Brain pericyte (primary cell): ENCODE measurements around the gene NOC4L.

Experiments
- DNase-seq: peaks from one replicate; pipeline ENCODE4 v3.0.0-alpha.2; 2012; ENCODE audit warnings: low read depth, low spot score

NOC4L gene

DNA sequence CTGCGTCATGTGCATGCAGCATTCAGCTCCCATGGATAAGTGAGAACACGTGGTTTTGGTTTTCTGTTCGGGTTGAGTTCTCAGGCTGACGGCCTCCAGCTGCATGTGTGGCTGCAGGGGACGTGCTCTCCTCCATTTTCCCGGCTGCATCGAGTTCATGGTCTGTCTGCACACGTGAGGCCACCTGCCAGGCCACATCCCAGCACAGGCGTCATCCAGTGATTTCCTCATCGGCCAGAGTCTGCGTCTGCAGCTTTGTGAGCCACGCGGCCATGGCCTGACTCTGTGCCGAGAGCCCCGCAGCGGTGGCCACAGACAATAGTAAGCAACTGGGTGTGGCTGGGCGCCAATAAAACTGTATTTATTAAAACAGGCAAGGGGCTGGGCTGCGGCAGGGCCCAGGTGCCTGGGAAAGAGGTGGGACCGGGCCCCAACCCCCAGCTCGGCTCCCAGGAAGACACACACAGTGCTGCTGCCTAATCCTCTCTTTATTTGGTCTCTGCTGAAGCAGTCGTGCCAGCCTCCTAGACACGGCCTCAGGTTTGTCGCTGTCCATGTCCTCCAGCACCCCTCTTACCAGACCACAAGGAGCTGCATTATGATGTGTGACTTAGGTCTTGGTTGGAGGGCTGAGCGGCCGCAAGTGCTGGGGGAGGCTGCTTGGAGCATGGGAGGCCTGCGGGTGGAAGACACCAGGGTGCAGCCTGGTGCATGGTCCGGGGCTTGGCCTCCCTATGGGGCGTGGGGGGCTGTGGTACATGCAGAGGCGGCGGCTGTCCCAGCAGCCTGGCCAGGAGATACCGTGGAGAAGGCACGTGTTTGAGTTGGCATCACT lies 52.0 kb downstream of the NOC4L start:
- no peak for DNase-seq

DNA sequence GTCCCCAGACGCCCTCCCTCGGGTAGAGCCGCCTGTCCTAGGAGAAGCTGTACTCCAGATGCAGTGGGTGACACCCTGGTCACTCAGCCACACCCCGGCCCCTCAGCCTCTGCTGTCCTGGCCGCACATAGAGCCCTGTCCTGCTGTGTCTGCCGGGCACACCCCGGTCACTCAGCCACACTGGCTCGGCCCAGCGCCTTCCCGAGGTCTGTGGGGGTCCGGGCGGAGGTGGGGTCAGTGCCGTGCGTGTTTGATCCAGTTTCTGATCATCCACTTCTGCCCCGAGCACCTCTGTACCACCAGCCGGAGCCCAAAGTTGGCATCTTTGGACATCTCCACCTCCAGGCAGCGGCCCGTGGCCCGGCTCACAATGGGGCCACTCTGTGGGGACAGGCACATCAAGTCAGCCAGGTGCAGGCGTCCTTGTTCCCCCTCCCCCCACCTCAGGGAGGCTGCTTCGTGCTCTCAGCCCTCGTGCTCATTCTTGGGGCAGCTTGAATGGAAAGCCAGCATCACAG lies 52.7 kb downstream of the NOC4L start:
- DNase-seq: no peak

DNA sequence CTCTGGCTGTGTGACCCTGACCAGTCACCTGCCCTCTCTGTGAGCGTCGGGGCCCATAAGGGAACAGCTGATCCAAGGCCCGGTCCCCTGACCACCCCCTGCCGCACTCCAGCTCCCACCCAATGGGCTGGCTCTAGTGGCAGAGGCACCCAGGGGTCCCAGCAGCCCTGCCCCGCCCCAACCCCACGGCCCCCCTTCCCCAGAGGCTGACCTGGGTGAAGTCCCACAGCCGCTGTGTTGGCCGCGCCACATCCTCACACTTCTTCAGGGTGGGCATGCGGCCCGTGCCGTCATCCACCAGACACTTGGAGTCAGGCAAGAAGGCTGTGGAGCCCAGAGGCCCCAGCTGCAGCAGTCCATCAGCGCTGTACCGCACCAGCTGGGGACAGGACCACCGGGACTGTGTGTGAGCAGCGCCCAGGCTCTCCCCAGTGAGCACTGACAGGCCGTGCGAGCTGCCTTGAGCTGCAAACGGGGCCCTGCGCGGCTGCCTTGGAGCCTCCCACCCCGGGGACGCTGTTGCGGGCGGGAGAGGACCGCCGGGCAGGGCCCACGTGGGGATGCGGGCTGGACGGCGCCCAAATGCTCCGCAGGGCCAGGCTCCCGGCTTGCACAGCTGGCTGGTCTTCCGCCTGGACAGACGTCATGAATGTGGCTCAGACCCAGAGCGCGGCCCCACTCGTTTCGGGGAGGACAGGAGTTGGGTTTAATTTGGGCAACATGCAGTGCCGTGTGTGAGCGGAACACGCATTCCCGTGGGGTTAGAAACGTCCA lies 53.5 kb downstream of the NOC4L start:
- no peak for DNase-seq

DNA sequence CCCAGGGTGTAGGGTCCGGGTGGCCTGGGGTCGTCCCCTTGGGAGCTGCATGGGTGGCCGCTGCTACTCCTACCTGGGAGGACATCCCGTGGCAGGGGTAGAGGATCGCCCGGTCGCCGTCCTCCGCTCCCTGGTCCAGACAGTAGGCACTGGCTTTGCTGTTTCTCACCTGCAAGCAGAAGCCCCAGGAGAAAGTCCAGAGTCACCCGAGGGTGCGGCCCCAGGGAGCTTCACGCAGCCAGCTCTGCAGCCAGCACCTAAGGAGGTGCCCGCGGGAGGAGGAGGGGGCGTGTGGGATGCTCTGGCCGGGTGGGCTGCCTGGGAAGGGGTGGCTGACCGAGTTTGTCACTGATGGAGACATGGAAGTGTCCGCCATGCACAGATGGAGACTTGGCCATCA lies 54.8 kb downstream of the NOC4L start:
- DNase-seq: no peak

DNA sequence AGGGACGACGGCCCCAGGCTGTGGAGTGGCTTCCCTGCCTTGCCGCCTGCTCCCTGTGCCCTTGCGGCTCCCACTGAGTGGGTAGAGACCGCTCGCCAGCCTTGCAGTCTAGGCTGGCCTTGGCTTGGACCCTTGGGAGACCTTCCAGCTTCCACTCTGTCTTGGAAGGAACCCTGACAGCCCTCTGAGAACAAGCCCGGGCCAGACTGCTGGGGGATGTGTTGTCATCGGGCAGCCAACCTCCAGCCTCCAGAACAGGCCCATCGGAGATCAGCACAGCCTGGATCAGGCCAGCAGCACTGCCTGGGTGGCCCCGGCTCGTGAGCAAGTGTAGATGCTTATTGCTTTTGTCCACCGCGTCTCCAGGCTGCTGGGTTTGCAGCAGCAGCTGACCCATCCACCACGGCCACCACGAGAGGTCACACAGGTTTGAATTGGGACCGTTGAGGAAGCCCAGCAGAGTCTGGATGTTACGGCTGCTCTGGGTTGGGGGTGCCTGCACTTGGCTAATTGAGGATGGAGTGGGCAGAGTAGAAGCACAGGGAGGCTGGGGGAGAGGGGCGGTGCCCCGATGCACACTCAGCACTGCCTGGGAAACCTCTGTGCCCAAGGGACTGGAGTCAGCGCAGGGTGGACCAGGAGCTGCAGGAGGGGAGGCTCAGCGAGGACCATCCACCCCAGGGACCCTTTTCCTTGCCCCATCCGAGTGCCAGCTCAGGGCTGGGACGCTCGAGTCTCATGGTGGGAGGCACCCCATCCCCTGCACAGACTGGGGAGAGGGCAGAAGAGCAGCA lies 55.5 kb downstream of the NOC4L start:
- DNase-seq: no peak

DNA sequence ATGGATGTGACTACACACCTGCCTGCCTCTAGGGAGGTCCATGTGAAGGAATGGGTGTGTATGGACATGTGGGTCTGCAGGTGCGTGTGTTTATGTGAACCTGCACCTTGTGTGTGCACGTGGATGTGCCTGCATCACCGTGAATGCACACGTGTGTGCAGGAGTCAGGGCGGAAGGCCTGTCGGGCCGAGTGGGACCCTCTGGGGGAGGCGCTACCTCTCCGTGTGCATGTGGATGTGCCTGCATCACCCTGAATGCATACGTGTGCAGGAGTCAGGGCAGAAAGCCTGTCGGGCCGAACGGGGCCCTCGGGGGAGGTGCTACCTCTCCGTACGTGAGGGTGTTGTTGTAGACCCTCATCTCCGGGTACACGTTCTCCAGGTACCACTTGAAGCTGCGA lies 56.5 kb downstream of the NOC4L start:
- no peak for DNase-seq

DNA sequence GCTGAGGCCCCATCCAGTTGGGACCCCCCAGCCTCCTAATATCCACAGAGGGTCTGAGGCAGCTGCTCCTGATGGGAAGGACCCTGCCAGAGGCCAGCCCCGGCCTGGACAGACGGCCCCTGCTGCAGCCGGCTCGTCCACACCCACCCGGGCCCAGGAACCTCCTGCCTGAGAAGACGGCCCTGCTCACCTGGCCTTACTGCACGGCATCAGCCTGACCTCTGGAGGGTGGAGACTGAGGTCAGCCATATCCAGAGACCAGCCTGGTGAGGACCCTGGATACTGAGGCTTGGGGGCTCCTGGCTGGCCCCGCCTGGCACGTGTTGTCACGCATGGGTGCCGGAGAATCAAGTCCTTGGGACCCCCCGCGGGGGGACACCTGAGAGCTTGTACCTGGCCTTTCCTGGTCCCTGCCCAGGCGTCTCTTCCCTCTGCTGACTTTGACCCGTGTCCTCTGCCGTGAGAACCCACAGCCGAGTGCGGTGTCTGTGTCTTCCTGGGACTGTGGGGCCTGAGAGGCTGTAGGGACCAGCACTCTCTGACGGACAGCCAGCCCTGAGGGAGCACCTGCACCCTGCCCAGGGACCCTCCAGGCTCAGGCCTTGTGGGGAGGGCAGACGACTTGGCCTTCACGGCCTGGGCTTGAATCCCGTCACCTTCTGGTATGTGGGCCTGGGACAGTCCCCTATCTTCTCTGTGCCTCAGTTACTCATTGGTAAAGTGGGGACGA lies 57.3 kb downstream of the NOC4L start:
- DNase-seq: no peak
